Panc1 (cell line): Measurements from ENCODE around the gene SERPINA4. TPM values are rescaled to one million over a fixed set of nuclear protein-coding genes. Genes with fewer than 3 reads are reported as not detected.
"Not testable (repeated sequence)": the region's sequence is repeated elsewhere in the genome, so short reads cannot be mapped to it uniquely, and the experiment has no call there.

Experiments used
- ATAC-seq: fragments of 200-7000 bp; cut with Tn5 transposase; 2 replicates; pipeline ENCODE4 v1.9.1; 2020; ENCODE audit warnings: mild to moderate bottlenecking, moderate library complexity
- BruUV-seq: library from RNA; stranded (reverse); fragments of 400-500 nt; replicated peaks from 2 replicates; lab custom pipeline; 2021; lab: Mats Ljungman, UMichigan
- CTCF ChIA-PET: fragments of 300-600 bp; sonication (Branson Sonifier 250); formaldehyde crosslinking; loops from one replicate; lab custom pipeline; 2022; ENCODE audit warnings: antibody characterized with exemption; lab: Charles Lee
- POLR2A ChIA-PET: fragments of 300-600 bp; sonication (Branson Sonifier 250); formaldehyde crosslinking; loops from one replicate; lab custom pipeline; 2022; ENCODE audit warnings: antibody characterized with exemption; lab: Charles Lee
- DNase-seq: peaks from one replicate; pipeline ENCODE4 v3.0.0-alpha.2; 2010; ENCODE audit warnings: low read depth, low spot score
- H3K27ac ChIP-seq: 2 replicates; pipeline ENCODE4 v1.5.1; 2011; ENCODE audit warnings: mild to moderate bottlenecking, low read length, inconsistent platforms
- H3K27me3 ChIP-seq: fragments of 200-500 bp; sonication (Bioruptor generic); 2 replicates; pipeline ENCODE4 v1.6.0; 2014; ENCODE audit warnings: low read length, inconsistent platforms; ENCODE audit not compliant: control insufficient read depth, insufficient read depth
- H3K36me3 ChIP-seq: fragments of 200-500 bp; sonication (Bioruptor generic); 2 replicates; pipeline ENCODE4 v1.5.1; 2014; ENCODE audit warnings: inconsistent platforms, mild to moderate bottlenecking, low read length, moderate library complexity; ENCODE audit not compliant: control insufficient read depth, insufficient read depth
- H3K4me1 ChIP-seq: 2 replicates; pipeline ENCODE4 v1.5.1; 2011; ENCODE audit warnings: inconsistent platforms, mild to moderate bottlenecking, low read length, moderate library complexity; ENCODE audit not compliant: control insufficient read depth, insufficient read depth
- H3K4me3 ChIP-seq, 2 experiments: 2 replicates each; pipeline ENCODE4 v1.5.1; 2011 to 2012; ENCODE audit warnings: low read depth in 2 of 2, low read length in 2 of 2, mild to moderate bottlenecking in 2 of 2, inconsistent platforms in 1 of 2, moderate library complexity in 1 of 2
- H3K9me3 ChIP-seq: fragments of 200-500 bp; sonication (Bioruptor generic); 2 replicates; pipeline ENCODE4 v1.5.1; 2014; ENCODE audit warnings: low read depth, mild to moderate bottlenecking, inconsistent platforms, low read length, moderate library complexity; ENCODE audit not compliant: control insufficient read depth, insufficient read depth
- POLR2AphosphoS5 ChIP-seq: IDR thresholded peaks from 2 replicates; pipeline ENCODE4 v1.6.1; 2012; ENCODE audit warnings: mild to moderate bottlenecking, low read depth, low read length, moderate library complexity
- SIN3A ChIP-seq: IDR thresholded peaks from 2 replicates; pipeline ENCODE4 v1.6.1; 2012; ENCODE audit warnings: low read depth, mild to moderate bottlenecking, low read length, moderate library complexity, borderline replicate concordance; ENCODE audit not compliant: insufficient read depth
- TCF7L2 ChIP-seq: IDR thresholded peaks from 2 replicates; pipeline ENCODE4 v1.6.1; 2011; ENCODE audit warnings: mild to moderate bottlenecking, low read depth, low read length, inconsistent platforms
- in situ Hi-C: cut with HindIII; loops from 2 replicates; pipeline ENCODE4 v1.10.0; 2016; ENCODE audit warnings: low sequenced_read_pairs, low pct_unique_long_range_greater_than_20kb
- intact Hi-C: fragments of 100-400 bp; cut with micrococcal nuclease; formaldehyde crosslinking; loops from one replicate; pipeline ENCODE4 v1.10.0; 2022; ENCODE audit not compliant: unreplicated experiment
- total RNA-seq: library from RNA; stranded (reverse); gene quantifications from one replicate; pipeline ENCODE4 v1.2.1, GENCODE V29; 2021; ENCODE audit not compliant: unreplicated experiment
- TF ChIP-seq, protein P1 (sequence below): fragments of 450-650 bp; IDR thresholded peaks from 2 replicates; pipeline ENCODE4 v1.5.1; 2017; ENCODE audit warnings: mild to moderate bottlenecking
- TF ChIP-seq, protein P2 (sequence below), 2 experiments: IDR thresholded peaks; 2 replicates each; pipeline ENCODE4 v1.6.1; 2011 to 2012; ENCODE audit warnings: low read depth in 2 of 2, control low read depth in 1 of 2, low read length in 1 of 2, mild to moderate bottlenecking in 1 of 2, moderate library complexity in 1 of 2; ENCODE audit not compliant: insufficient read depth in 1 of 2

The SERPINA4 gene
- total RNA-seq, 1 experiment from 2014 or later = 0.10 TPM

DNA sequence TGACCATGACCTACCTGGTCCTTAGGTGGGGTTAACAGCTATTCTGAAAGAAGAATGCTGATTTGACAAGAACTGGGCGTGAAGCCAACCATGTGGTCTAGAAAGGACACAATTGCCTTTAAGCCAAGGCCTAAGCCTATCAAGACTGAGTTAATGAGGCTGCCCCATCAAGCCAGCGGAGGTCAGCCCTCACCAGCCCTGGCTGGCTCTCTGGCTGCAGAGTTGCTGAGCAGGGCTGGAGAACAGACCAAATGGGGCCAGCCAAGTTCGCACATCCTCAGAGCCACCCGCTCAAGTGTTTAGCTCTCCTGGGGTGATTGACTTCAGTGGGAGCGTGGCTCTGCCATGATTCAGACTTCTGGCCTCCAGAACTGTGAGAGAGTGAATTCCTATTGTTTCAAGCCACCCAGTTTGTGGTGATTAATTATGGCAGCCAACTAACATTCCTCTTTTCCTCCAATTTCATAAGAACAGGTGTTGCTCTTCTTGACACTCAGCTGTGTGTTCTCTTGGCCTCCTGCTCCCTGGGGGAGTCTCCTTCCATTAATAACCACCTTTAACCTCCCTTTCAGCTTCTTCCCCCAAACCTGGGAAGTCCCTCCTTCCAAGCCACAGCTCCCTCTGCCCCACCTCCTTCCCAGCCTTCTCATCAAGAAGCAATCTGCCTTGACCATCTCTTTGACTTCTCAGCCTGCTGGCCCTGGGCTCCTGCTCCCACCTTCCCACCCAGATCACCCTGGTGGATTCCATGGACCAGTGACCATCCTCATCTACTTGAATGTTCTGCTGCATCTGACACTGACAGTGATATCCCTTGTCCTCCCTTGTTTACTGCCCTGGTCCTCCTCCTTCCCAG is 14.7 kb downstream of the SERPINA4 start:
- no TSS peak for BruUV-seq
- CTCF ChIA-PET = no interaction called here
- Histone ChIP-seq H3K27ac (no peak overlapping the region), H3K4me1 (no peaks in the 10 kb centered on the region; the same call in 1 of the 2 replicates), H3K36me3 (no peaks in the 10 kb centered on the region), H3K4me3 (no peak overlapping the region), H3K27me3 (no peaks in the 10 kb centered on the region), H3K9me3 (no peaks in the 10 kb centered on the region)
- in situ Hi-C loops = no loop called here
- no peak for TF ChIP-seq TCF7L2
- TF ChIP-seq, protein P1, sequence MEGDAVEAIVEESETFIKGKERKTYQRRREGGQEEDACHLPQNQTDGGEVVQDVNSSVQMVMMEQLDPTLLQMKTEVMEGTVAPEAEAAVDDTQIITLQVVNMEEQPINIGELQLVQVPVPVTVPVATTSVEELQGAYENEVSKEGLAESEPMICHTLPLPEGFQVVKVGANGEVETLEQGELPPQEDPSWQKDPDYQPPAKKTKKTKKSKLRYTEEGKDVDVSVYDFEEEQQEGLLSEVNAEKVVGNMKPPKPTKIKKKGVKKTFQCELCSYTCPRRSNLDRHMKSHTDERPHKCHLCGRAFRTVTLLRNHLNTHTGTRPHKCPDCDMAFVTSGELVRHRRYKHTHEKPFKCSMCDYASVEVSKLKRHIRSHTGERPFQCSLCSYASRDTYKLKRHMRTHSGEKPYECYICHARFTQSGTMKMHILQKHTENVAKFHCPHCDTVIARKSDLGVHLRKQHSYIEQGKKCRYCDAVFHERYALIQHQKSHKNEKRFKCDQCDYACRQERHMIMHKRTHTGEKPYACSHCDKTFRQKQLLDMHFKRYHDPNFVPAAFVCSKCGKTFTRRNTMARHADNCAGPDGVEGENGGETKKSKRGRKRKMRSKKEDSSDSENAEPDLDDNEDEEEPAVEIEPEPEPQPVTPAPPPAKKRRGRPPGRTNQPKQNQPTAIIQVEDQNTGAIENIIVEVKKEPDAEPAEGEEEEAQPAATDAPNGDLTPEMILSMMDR = no peak
- TF ChIP-seq, protein P2, sequence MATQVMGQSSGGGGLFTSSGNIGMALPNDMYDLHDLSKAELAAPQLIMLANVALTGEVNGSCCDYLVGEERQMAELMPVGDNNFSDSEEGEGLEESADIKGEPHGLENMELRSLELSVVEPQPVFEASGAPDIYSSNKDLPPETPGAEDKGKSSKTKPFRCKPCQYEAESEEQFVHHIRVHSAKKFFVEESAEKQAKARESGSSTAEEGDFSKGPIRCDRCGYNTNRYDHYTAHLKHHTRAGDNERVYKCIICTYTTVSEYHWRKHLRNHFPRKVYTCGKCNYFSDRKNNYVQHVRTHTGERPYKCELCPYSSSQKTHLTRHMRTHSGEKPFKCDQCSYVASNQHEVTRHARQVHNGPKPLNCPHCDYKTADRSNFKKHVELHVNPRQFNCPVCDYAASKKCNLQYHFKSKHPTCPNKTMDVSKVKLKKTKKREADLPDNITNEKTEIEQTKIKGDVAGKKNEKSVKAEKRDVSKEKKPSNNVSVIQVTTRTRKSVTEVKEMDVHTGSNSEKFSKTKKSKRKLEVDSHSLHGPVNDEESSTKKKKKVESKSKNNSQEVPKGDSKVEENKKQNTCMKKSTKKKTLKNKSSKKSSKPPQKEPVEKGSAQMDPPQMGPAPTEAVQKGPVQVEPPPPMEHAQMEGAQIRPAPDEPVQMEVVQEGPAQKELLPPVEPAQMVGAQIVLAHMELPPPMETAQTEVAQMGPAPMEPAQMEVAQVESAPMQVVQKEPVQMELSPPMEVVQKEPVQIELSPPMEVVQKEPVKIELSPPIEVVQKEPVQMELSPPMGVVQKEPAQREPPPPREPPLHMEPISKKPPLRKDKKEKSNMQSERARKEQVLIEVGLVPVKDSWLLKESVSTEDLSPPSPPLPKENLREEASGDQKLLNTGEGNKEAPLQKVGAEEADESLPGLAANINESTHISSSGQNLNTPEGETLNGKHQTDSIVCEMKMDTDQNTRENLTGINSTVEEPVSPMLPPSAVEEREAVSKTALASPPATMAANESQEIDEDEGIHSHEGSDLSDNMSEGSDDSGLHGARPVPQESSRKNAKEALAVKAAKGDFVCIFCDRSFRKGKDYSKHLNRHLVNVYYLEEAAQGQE (IDR thresholded peaks at IDR 0.05; ENCODE audit: insufficient read depth in 1 of 2, low read depth in 2 of 2, low read length in 1 of 2) = no peak
- no peak for TF ChIP-seq SIN3A
- no peak for TF ChIP-seq POLR2AphosphoS5
- DNase-seq = no peak
- POLR2A ChIA-PET = no interaction called here
- ATAC-seq = no peak
- intact Hi-C loops = no loop called here

DNA sequence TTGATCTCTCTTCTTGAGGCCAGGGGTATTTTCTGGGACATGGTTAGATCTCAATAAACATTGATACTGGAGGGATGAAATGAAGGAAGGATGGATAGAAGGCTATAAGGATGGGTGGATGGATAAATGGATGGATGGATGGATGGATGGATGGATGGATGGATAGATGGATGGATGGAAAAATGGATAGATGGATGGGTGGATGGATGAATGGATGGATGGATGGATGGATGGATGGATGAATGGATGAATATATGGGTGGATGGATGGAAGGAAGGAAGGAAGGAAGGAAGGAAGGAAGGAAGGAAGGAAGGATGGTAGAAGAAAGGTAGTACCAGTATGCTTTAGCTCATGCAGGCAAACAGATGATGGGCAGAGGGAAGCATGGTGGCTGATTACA is 16.2 kb downstream of the SERPINA4 start:
- H3K27me3 ChIP-seq, ATAC-seq, in situ Hi-C loops, DNase-seq, H3K36me3 ChIP-seq, H3K27ac ChIP-seq, BruUV-seq, H3K4me3 ChIP-seq, H3K9me3 ChIP-seq, intact Hi-C loops, CTCF ChIA-PET, POLR2A ChIA-PET, H3K4me1 ChIP-seq: not testable (repeated sequence)

DNA sequence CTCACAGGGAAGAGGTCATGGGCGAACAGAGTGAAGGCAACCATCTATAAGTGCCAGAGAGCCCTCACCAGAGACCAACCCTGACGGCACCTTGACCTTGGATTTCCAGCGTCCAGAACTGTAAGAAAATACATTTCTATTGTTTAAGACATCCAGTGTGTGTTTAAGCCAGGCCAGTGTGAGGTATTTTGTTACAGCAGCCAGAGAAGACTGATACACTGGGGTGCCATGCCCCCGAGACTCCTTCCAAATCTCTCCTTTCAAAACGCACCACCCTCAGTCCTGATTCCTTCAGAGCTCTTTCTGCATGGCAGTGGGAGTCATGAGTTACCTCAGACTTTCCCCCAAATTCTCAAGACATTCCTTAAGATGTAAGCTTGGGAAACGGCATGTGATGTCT is 17.5 kb downstream of the SERPINA4 start:
- Histone ChIP-seq H3K4me3 (no peak overlapping the region), H3K36me3 (no peaks in the 10 kb centered on the region), H3K27me3 (no peaks in the 10 kb centered on the region), H3K9me3 (no peaks in the 10 kb centered on the region), H3K27ac (no peak overlapping the region), H3K4me1 (no peaks in the 10 kb centered on the region)
- in situ Hi-C loops (no loop called here), intact Hi-C loops (no loop called here)
- DNase-seq (no peak), ATAC-seq (no peak)
- TF ChIP-seq POLR2AphosphoS5 (no peak), TCF7L2 (no peak), SIN3A (no peak)
- TF ChIP-seq, protein P1 = no peak
- TF ChIP-seq, protein P2 (IDR thresholded peaks at IDR 0.05; ENCODE audit: insufficient read depth in 1 of 2, low read depth in 2 of 2, low read length in 1 of 2) = no peak
- no TSS peak for BruUV-seq
- CTCF ChIA-PET = no interaction called here
- POLR2A ChIA-PET = no interaction called here
